ENCODE measurements around the gene UBE2G2.
A peak's percentile ranks its signal among the peaks of the same experiment; 100 is the strongest.

Gene UBE2G2
- total RNA-seq, result 122 to 160 (median 124) reads per million in 4 donors

GRCh38 chr21:44801468-44802395 lies at the start of gene UBE2G2:
Gene UBE2G2, minus strand, starts transcription at chr21:44801820. Its CDS starts 72 bp downstream, at chr21:44801748.
- peak; percentile 72 to 86 (median 81) for DNase-seq

GRCh38 chr21:44850905-44851657 lies 49.5 kb upstream of the UBE2G2 start:
- no peak for DNase-seq

GRCh38 chr21:44850208-44850800 lies 48.7 kb upstream of the UBE2G2 start:
- DNase-seq, result no peak

GRCh38 chr21:44849616-44850130 lies 48.1 kb upstream of the UBE2G2 start:
- DNase-seq, result no peak

GRCh38 chr21:44848821-44849521 lies 47.4 kb upstream of the UBE2G2 start:
- no peak for DNase-seq

GRCh38 chr21:44847261-44848056 lies 45.8 kb upstream of the UBE2G2 start:
- DNase-seq, result no peak

GRCh38 chr21:44846485-44847260 lies 45.1 kb upstream of the UBE2G2 start:
- DNase-seq, result peak in 3 of 5 donors; percentile 20 to 37 (median 26)

GRCh38 chr21:44846224-44846484 lies 44.5 kb upstream of the UBE2G2 start:
- no peak for DNase-seq

GRCh38 chr21:44845418-44846223 lies 44.0 kb upstream of the UBE2G2 start:
- DNase-seq, result peak in 4 of 5 donors; percentile 34 to 50 (median 38)

- no peak for DNase-seq
Observed at GRCh38 chr21:44844256-44844655, 42.6 kb upstream of the UBE2G2 start.

- DNase-seq, result no peak
Observed at GRCh38 chr21:44842721-44843445, 41.3 kb upstream of the UBE2G2 start.

- no peak for DNase-seq
Observed at GRCh38 chr21:44842087-44842486, 40.5 kb upstream of the UBE2G2 start.

GRCh38 chr21:44840771-44841170 lies 39.2 kb upstream of the UBE2G2 start:
- no peak for DNase-seq

GRCh38 chr21:44838951-44839350 lies 37.3 kb upstream of the UBE2G2 start:
- DNase-seq, result no peak

GRCh38 chr21:44838039-44838895 lies 36.6 kb upstream of the UBE2G2 start:
- DNase-seq, result no peak

GRCh38 chr21:44837537-44837936 lies 35.9 kb upstream of the UBE2G2 start:
- DNase-seq, result no peak

- no peak for DNase-seq
Observed at GRCh38 chr21:44836666-44837471, 35.2 kb upstream of the UBE2G2 start.

- no peak for DNase-seq
Observed at GRCh38 chr21:44836349-44836665, 34.7 kb upstream of the UBE2G2 start.

Data from T-helper 1 cell (primary cell).